OCI-LY1 (cell line): Measurements from ENCODE around the gene SHKBP1.

Experiments used
- H2AFZ ChIP-seq: fragments of 200-600 bp; sonication (generic), shearing (Covaris generic); 2 replicates; pipeline ENCODE4 v1.6.0; 2014; ENCODE audit warnings: antibody characterized with exemption, mild to moderate bottlenecking, low read length
- H3F3A ChIP-seq: fragments of 200-600 bp; sonication (generic), shearing (Covaris generic); 2 replicates; pipeline ENCODE4 v1.6.0; 2014; ENCODE audit warnings: mild to moderate bottlenecking, antibody characterized with exemption, low read length, moderate library complexity; ENCODE audit not compliant: insufficient read depth
- H3K27ac ChIP-seq: fragments of 200-600 bp; sonication (generic); 2 replicates; pipeline ENCODE4 v1.5.1; 2014; ENCODE audit warnings: low read length, mixed run types, mild to moderate bottlenecking, low read depth; ENCODE audit not compliant: poor library complexity, severe bottlenecking
- H3K27me3 ChIP-seq: fragments of 200-600 bp; sonication (generic); 2 replicates; pipeline ENCODE4 v1.6.0; 2014; ENCODE audit warnings: antibody characterized with exemption, mild to moderate bottlenecking, low read length, moderate library complexity; ENCODE audit not compliant: insufficient read depth
- H3K36me3 ChIP-seq: fragments of 200-600 bp; sonication (generic); 2 replicates; pipeline ENCODE4 v1.6.1; 2014; ENCODE audit warnings: mild to moderate bottlenecking, antibody characterized with exemption, low read length, moderate library complexity, mixed read lengths; ENCODE audit not compliant: insufficient read depth
- H3K4me1 ChIP-seq: fragments of 200-600 bp; sonication (generic); 2 replicates; pipeline ENCODE4 v1.5.1; 2014; ENCODE audit warnings: mild to moderate bottlenecking, low read length, moderate library complexity; ENCODE audit not compliant: insufficient read depth, severe bottlenecking
- H3K4me2 ChIP-seq: fragments of 200-600 bp; sonication (generic), shearing (Covaris generic); 2 replicates; pipeline ENCODE4 v1.6.1; 2014; ENCODE audit warnings: low read length
- H3K4me3 ChIP-seq: fragments of 200-600 bp; sonication (generic); 2 replicates; pipeline ENCODE4 v1.5.1; 2014; ENCODE audit warnings: low read length, low read depth, mild to moderate bottlenecking, mixed read lengths; ENCODE audit not compliant: poor library complexity, severe bottlenecking
- H3K79me2 ChIP-seq: fragments of 200-600 bp; shearing (Covaris generic); 2 replicates; pipeline ENCODE4 v1.6.1; 2016; ENCODE audit warnings: mixed run types, low read length, mixed read lengths; ENCODE audit not compliant: insufficient read depth
- H3K9ac ChIP-seq: fragments of 200-600 bp; sonication (generic), shearing (Covaris generic); 2 replicates; pipeline ENCODE4 v1.6.1; 2014; ENCODE audit warnings: mild to moderate bottlenecking, low read length, mixed read lengths
- H3K9me2 ChIP-seq: fragments of 200-600 bp; sonication (generic), shearing (Covaris generic); 2 replicates; pipeline ENCODE4 v1.6.1; 2014; ENCODE audit warnings: low read depth, mild to moderate bottlenecking, low read length, mixed read lengths
- H3K9me3 ChIP-seq: fragments of 200-600 bp; shearing (Covaris generic); 2 replicates; pipeline ENCODE4 v1.6.1; 2014; ENCODE audit warnings: low read length, mixed read lengths
- H4K20me1 ChIP-seq: fragments of 200-600 bp; sonication (generic), shearing (Covaris generic); 2 replicates; pipeline ENCODE4 v1.6.0; 2016; ENCODE audit warnings: mild to moderate bottlenecking, low read length; ENCODE audit not compliant: insufficient read depth
- EZH2 ChIP-seq: fragments of 200-600 bp; sonication (generic), shearing (Covaris generic); IDR thresholded peaks from 2 replicates; pipeline ENCODE4 v1.8.0; 2017; ENCODE audit warnings: borderline replicate concordance, mixed run types, mild to moderate bottlenecking, antibody characterized with exemption, low read length, moderate library complexity, mixed read lengths
- TF ChIP-seq, protein P1 (sequence below): fragments of 200-600 bp; sonication (generic), shearing (Covaris generic); IDR thresholded peaks from 2 replicates; pipeline ENCODE4 v1.5.1; 2017; ENCODE audit warnings: mild to moderate bottlenecking, antibody characterized with exemption, low read length, moderate library complexity, mixed read lengths

Gene SHKBP1

GRCh38 chr19:40640744-40641143 lies 64.1 kb downstream of the SHKBP1 start:
- Histone ChIP-seq H3K27me3 (no peaks in the 10 kb centered on the region), H3K9me3 (no peaks in the 10 kb centered on the region), H3F3A (no peaks in the 10 kb centered on the region), H3K9me2 (no peaks in the 10 kb centered on the region), H4K20me1 (no peaks in the 10 kb centered on the region), H3K4me3 (no peak overlapping the region), H3K36me3 (no peaks in the 10 kb centered on the region), H3K4me1 (peaks cover 12% of the 10 kb centered on the region), H2AFZ (no peak overlapping the region), H3K27ac (no peak overlapping the region), H3K79me2 (no peaks in the 10 kb centered on the region), H3K4me2 (no peak overlapping the region; the same call in 1 of the 2 replicates), H3K9ac (no peak overlapping the region)
- TF ChIP-seq EZH2: no peak
- TF ChIP-seq, protein P1, sequence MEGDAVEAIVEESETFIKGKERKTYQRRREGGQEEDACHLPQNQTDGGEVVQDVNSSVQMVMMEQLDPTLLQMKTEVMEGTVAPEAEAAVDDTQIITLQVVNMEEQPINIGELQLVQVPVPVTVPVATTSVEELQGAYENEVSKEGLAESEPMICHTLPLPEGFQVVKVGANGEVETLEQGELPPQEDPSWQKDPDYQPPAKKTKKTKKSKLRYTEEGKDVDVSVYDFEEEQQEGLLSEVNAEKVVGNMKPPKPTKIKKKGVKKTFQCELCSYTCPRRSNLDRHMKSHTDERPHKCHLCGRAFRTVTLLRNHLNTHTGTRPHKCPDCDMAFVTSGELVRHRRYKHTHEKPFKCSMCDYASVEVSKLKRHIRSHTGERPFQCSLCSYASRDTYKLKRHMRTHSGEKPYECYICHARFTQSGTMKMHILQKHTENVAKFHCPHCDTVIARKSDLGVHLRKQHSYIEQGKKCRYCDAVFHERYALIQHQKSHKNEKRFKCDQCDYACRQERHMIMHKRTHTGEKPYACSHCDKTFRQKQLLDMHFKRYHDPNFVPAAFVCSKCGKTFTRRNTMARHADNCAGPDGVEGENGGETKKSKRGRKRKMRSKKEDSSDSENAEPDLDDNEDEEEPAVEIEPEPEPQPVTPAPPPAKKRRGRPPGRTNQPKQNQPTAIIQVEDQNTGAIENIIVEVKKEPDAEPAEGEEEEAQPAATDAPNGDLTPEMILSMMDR: no peak
